Measurements from ENCODE around the gene RYR3. TPM values are rescaled to one million over a fixed set of nuclear protein-coding genes. Genes with fewer than 3 reads are reported as not detected.
A peak's percentile ranks its signal among the peaks of the same experiment; 100 is the strongest.

Gene RYR3
- total and polyA plus RNA-seq, 4 donors: 0.88 to 23.1 (median 13.8) TPM

DNA sequence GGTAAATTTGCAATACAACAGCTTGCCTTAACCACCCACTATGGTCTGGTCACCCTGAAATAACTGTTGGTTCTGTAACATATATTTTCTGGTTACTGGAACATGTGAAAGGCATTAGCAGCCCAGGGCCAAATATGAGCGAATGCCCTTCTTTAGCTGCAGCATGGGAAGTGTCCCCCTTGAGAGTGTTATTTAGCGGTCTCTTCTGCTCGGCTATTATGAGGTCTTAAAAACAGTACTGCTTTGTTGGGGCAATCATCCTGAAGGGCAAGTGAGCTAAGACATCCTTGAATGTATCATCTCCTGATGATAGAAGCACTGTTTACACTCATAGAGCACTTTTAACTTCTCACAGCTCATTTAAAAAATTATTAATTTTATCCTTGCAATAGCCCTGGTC lies 90.2 kb downstream of the RYR3 start:
- no peaks in the 10 kb centered on the region for H3K27me3 ChIP-seq (ENCODE audit: control insufficient read depth in 1 of 2, insufficient read depth in 2 of 2, low read length in 1 of 2)
- no peaks in the 10 kb centered on the region for H3K4me1 ChIP-seq (ENCODE audit: control insufficient read depth in 1 of 2, insufficient read depth in 2 of 2, low read length in 2 of 2)
- intact Hi-C loops (cut with DNase I): no loop called here
- H3K36me3 ChIP-seq (ENCODE audit: control insufficient read depth in 1 of 2, insufficient read depth in 2 of 2, low read length in 1 of 2): no peaks in the 10 kb centered on the region
- no peaks in the 10 kb centered on the region for H3K9me3 ChIP-seq (ENCODE audit: control insufficient read depth, low read length)
- DNase-seq (no peak), ATAC-seq (ENCODE audit: low FRiP score) (no peak)
- H3K27ac ChIP-seq (ENCODE audit: low read depth in 1 of 2, low read length in 2 of 2): no peak overlapping the region
- H3K4me3 ChIP-seq (ENCODE audit: low read length in 2 of 2): no peak overlapping the region
- 84 to 92% methylated on average over 3 of the region's 3 CpGs for WGBS, 2 donors

DNA sequence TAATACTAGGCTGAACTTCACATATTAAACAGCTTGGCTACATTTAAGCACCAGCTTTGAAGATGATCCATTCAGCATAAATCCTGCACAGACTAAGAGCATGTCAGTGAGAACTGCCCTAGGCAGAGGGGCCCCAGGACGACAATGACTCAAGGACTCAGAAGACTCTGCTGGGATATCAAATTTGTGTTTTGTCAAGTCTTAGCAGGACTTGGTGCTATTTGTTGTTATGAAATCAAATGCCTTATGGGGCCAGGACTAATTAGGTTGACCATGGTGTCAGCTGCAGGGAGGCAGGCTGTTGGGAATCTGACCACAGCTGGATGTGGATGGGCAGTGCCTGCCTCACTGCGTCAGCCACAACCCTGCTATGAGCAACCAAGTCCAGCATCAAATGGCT lies 91.8 kb downstream of the RYR3 start:
- DNase-seq (no peak), ATAC-seq (ENCODE audit: low FRiP score) (no peak)
- no peaks in the 10 kb centered on the region for H3K27me3 ChIP-seq (ENCODE audit: control insufficient read depth in 1 of 2, insufficient read depth in 2 of 2, low read length in 1 of 2)
- 85 to 89% methylated on average over 2 of the region's 2 CpGs for WGBS, 2 donors
- no peaks in the 10 kb centered on the region for H3K9me3 ChIP-seq (ENCODE audit: control insufficient read depth, low read length)
- no peaks in the 10 kb centered on the region for H3K4me1 ChIP-seq (ENCODE audit: control insufficient read depth in 1 of 2, insufficient read depth in 2 of 2, low read length in 2 of 2)
- H3K36me3 ChIP-seq (ENCODE audit: control insufficient read depth in 1 of 2, insufficient read depth in 2 of 2, low read length in 1 of 2): no peaks in the 10 kb centered on the region
- intact Hi-C loops (cut with DNase I): no loop called here
- no peak overlapping the region for H3K27ac ChIP-seq (ENCODE audit: low read depth in 1 of 2, low read length in 2 of 2)
- no peak overlapping the region for H3K4me3 ChIP-seq (ENCODE audit: low read length in 2 of 2)

DNA sequence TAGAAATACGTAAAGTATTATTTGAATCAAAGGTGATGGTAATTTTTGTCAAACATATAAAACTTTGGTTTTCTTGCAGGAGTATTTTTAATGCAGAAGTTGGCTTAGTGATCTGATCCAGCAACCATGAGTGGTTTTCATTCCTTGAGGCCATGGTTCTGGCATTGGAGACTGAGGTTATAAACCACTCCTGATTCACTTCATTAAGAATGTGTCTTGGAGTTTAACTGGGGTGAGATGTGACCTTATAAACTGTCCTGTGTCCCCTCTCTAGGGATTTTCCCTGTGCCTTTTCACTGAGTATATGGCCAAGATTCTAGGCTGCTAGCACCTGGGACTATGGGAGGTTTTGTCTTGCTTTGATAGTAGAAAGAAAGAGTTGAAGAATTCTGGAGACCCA lies 94.3 kb downstream of the RYR3 start:
- H3K27me3 ChIP-seq (ENCODE audit: control insufficient read depth in 1 of 2, insufficient read depth in 2 of 2, low read length in 1 of 2): no peaks in the 10 kb centered on the region
- no peak overlapping the region for H3K27ac ChIP-seq (ENCODE audit: low read depth in 1 of 2, low read length in 2 of 2)
- no peaks in the 10 kb centered on the region for H3K4me1 ChIP-seq (ENCODE audit: control insufficient read depth in 1 of 2, insufficient read depth in 2 of 2, low read length in 2 of 2)
- ATAC-seq (ENCODE audit: low FRiP score) (no peak), DNase-seq (no peak)
- 98 to 100% methylated on average over 1 of the region's 1 CpG for WGBS, 2 donors
- no peaks in the 10 kb centered on the region for H3K9me3 ChIP-seq (ENCODE audit: control insufficient read depth, low read length)
- H3K36me3 ChIP-seq (ENCODE audit: control insufficient read depth in 1 of 2, insufficient read depth in 2 of 2, low read length in 1 of 2): no peaks in the 10 kb centered on the region
- intact Hi-C loops (cut with DNase I): no loop called here
- H3K4me3 ChIP-seq (ENCODE audit: low read length in 2 of 2): no peak overlapping the region

DNA sequence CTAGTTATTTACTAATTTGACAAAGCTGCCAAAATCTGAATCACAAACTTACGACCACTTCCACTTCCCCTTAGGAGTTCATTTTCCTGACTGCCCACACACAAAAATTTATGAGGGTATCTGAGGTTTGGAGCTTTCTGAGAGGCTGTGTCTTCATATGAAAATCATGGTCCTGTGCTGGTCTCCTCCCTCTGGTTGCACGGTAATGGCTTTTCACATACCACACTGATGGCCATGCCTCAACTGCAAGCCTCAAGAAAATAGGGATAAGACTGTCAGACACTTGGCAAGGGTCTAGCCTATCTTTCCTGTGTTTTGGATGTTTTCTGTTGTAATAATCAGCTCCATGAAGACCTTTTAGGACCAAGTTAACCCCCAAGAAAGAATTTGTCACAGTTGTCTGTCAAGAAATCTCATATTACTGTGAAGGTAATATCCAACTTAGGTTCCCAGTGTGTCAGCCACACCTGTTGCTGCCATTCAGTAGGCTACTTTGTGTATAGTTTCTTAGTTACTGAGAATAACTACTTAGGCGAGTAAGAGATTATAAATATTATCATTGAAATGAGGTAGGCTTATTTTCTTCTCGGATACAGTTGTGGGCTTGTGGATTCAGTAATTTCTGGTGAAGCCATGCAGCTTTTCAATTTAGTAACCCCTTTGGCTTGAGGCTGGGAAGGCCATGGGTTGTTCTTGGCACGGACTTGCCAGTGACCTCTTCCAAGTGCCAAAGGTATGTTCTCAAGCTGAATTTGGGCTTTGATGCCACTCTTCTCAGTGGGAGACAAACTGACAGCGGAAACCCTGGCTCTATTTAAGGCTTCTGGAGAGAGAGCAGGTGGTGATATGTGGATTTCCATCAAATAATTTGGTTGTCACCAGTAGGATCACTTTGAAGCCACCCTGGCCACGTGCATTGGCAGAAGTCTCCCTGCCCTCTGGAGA lies 101.1 kb downstream of the RYR3 start:
- DNase-seq: no peak
- intact Hi-C loops (cut with DNase I): no loop called here
- Histone ChIP-seq H3K36me3 (ENCODE audit: control insufficient read depth in 1 of 2, insufficient read depth in 2 of 2, low read length in 1 of 2) (no peaks in the 10 kb centered on the region), H3K9me3 (ENCODE audit: control insufficient read depth, low read length) (no peaks in the 10 kb centered on the region), H3K27me3 (ENCODE audit: control insufficient read depth in 1 of 2, insufficient read depth in 2 of 2, low read length in 1 of 2) (no peaks in the 10 kb centered on the region), H3K4me1 (ENCODE audit: control insufficient read depth in 1 of 2, insufficient read depth in 2 of 2, low read length in 2 of 2) (peaks cover 0 to 3% of the 10 kb centered on the region in 2 donors), H3K4me3 (ENCODE audit: low read length in 2 of 2) (no peak overlapping the region), H3K27ac (ENCODE audit: low read depth in 1 of 2, low read length in 2 of 2) (no peak overlapping the region)
- 57 to 58% methylated on average over 7 of the region's 7 CpGs for WGBS, 2 donors
- no peak for ATAC-seq (ENCODE audit: low FRiP score)

DNA sequence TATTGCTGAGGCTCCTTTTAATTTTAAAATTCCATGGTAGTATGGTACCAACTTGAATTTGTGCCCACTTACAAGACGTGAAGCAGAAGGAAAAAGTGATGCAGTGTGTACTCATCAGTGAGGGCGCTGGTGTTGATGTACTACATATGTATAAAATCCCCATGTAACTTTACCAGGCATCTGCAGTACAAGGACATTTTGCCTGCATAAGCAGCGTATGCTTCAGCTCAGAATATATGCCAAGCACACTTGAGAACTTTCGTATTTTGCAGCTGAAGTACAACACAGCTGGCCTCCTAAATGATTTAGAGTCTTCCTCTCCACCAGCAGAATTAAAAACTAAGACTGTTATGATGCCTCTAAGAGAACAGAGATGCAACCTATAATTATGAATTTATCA lies 108.9 kb downstream of the RYR3 start:
- DNase-seq (no peak), ATAC-seq (ENCODE audit: low FRiP score) (no peak)
- H3K4me3 ChIP-seq (ENCODE audit: low read length in 2 of 2): no peak overlapping the region
- H3K4me1 ChIP-seq (ENCODE audit: control insufficient read depth in 1 of 2, insufficient read depth in 2 of 2, low read length in 2 of 2): no peaks in the 10 kb centered on the region
- WGBS, 2 donors: 64 to 75% methylated on average over 4 of the region's 4 CpGs
- no peak overlapping the region for H3K27ac ChIP-seq (ENCODE audit: low read depth in 1 of 2, low read length in 2 of 2)
- H3K27me3 ChIP-seq (ENCODE audit: control insufficient read depth in 1 of 2, insufficient read depth in 2 of 2, low read length in 1 of 2): no peaks in the 10 kb centered on the region
- intact Hi-C loops (cut with DNase I): no loop called here
- no peaks in the 10 kb centered on the region for H3K9me3 ChIP-seq (ENCODE audit: control insufficient read depth, low read length)
- no peaks in the 10 kb centered on the region for H3K36me3 ChIP-seq (ENCODE audit: control insufficient read depth in 1 of 2, insufficient read depth in 2 of 2, low read length in 1 of 2)

DNA sequence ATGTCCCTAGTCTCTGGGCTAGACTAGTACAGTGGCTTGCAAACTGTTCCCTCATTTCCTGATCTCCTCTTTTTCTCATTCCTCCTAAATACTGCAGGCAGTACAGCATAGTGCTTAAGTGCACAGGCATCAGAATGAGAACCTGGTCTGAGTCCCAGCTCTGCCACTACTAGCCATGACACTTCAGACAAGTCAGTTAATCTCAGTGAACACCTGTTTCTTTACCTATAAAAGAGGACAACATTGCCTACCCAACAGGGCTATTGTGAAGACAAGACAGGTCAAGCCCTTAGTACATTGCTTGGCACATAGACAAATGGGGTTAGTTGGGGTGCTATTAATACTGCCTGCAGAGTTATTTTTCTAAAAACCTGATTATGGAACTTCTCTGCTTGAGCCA lies 113.3 kb downstream of the RYR3 start:
- Histone ChIP-seq H3K27ac (ENCODE audit: low read depth in 1 of 2, low read length in 2 of 2) (no peak overlapping the region), H3K36me3 (ENCODE audit: control insufficient read depth in 1 of 2, insufficient read depth in 2 of 2, low read length in 1 of 2) (no peaks in the 10 kb centered on the region), H3K27me3 (ENCODE audit: control insufficient read depth in 1 of 2, insufficient read depth in 2 of 2, low read length in 1 of 2) (no peaks in the 10 kb centered on the region), H3K4me3 (ENCODE audit: low read length in 2 of 2) (no peak overlapping the region), H3K9me3 (ENCODE audit: control insufficient read depth, low read length) (no peaks in the 10 kb centered on the region), H3K4me1 (ENCODE audit: control insufficient read depth in 1 of 2, insufficient read depth in 2 of 2, low read length in 2 of 2) (no peaks in the 10 kb centered on the region)
- ATAC-seq (ENCODE audit: low FRiP score) (no peak), DNase-seq (no peak)
- intact Hi-C loops (cut with DNase I): no loop called here

DNA sequence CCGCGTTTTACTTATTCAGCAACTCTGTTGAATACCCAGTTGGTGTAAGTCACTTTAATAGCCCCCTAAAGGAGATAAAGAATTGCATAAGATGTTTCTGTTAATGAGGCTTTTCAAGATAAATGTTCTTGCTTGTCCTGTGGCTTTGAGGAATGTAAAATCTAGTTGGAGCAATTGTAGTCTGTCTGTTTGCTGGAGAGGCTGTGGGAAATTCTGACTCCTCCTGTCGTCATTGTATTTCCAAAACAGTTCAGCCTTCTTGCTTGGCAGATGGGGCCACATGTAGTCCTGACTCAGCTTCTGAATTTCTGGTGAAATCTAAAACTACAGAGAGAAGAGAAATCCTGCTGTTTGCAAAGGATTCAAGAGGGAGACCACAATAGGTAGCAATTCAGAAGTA lies 114.4 kb downstream of the RYR3 start:
- peak in 1 of 2 donors; percentile 52 for DNase-seq
- H3K4me3 ChIP-seq (ENCODE audit: low read length in 2 of 2): no peak overlapping the region
- peak; percentile 88 for ATAC-seq (ENCODE audit: low FRiP score)
- no peaks in the 10 kb centered on the region for H3K27me3 ChIP-seq (ENCODE audit: control insufficient read depth in 1 of 2, insufficient read depth in 2 of 2, low read length in 1 of 2)
- H3K27ac ChIP-seq (ENCODE audit: low read depth in 1 of 2, low read length in 2 of 2): no peak overlapping the region
- H3K36me3 ChIP-seq (ENCODE audit: control insufficient read depth in 1 of 2, insufficient read depth in 2 of 2, low read length in 1 of 2): no peaks in the 10 kb centered on the region
- intact Hi-C loops (cut with DNase I): no loop called here
- H3K9me3 ChIP-seq (ENCODE audit: control insufficient read depth, low read length): no peaks in the 10 kb centered on the region
- H3K4me1 ChIP-seq (ENCODE audit: control insufficient read depth in 1 of 2, insufficient read depth in 2 of 2, low read length in 2 of 2): no peaks in the 10 kb centered on the region
- 59% methylated on average over 3 of the region's 3 CpGs for WGBS, 2 donors

DNA sequence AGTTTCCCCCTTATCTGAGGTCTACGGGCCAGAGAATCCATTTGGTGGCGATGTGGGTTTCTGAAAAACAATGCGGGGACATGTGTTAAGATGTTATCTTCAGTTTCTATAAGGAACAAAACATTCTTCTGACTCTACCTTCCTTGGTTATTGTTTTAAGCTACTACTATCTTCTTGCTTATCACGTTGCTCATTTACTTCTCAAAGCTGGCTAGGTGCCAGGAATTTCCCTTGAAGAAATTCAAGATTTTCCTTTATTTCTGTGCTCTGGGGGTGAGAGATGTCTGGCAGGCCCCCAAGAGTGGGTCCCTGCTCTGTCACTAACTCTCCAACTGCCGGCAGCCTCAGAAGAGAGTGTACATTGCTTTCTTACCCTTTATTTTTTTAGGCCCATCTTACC lies 119.8 kb downstream of the RYR3 start:
- WGBS, 2 donors: 58 to 65% methylated on average over 5 of the region's 5 CpGs
- no peaks in the 10 kb centered on the region for H3K4me1 ChIP-seq (ENCODE audit: control insufficient read depth in 1 of 2, insufficient read depth in 2 of 2, low read length in 2 of 2)
- DNase-seq (no peak), ATAC-seq (ENCODE audit: low FRiP score) (no peak)
- intact Hi-C loops (cut with DNase I): no loop called here
- H3K36me3 ChIP-seq (ENCODE audit: control insufficient read depth in 1 of 2, insufficient read depth in 2 of 2, low read length in 1 of 2): no peaks in the 10 kb centered on the region
- no peaks in the 10 kb centered on the region for H3K27me3 ChIP-seq (ENCODE audit: control insufficient read depth in 1 of 2, insufficient read depth in 2 of 2, low read length in 1 of 2)
- H3K27ac ChIP-seq (ENCODE audit: low read depth in 1 of 2, low read length in 2 of 2): no peak overlapping the region
- H3K4me3 ChIP-seq (ENCODE audit: low read length in 2 of 2): no peak overlapping the region
- H3K9me3 ChIP-seq (ENCODE audit: control insufficient read depth, low read length): no peaks in the 10 kb centered on the region

DNA sequence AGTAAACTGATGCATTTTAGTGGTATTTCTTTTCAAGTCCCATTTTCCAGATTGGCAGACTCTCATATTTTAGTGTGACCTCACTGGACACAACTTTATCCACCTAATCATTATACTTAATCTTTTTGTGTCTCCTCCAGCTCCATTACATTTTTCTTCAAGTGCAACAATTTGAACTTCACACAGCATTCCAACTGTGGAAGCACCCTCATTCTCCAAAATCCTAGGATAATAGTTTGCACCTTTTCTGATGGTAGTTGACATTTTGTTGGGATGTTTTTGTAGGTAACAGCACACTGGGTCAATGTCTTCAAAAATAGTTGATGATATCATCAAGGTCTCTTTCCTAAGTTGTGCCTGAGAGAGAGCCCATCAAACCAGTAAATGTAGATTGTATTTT lies 123.1 kb downstream of the RYR3 start:
- Histone ChIP-seq H3K9me3 (ENCODE audit: control insufficient read depth, low read length) (no peaks in the 10 kb centered on the region), H3K27me3 (ENCODE audit: control insufficient read depth in 1 of 2, insufficient read depth in 2 of 2, low read length in 1 of 2) (no peaks in the 10 kb centered on the region), H3K36me3 (ENCODE audit: control insufficient read depth in 1 of 2, insufficient read depth in 2 of 2, low read length in 1 of 2) (no peaks in the 10 kb centered on the region), H3K4me3 (ENCODE audit: low read length in 2 of 2) (no peak overlapping the region), H3K27ac (ENCODE audit: low read depth in 1 of 2, low read length in 2 of 2) (no peak overlapping the region), H3K4me1 (ENCODE audit: control insufficient read depth in 1 of 2, insufficient read depth in 2 of 2, low read length in 2 of 2) (no peaks in the 10 kb centered on the region)
- no peak for ATAC-seq (ENCODE audit: low FRiP score)
- DNase-seq: no peak
- intact Hi-C loops (cut with DNase I): no loop called here

Data from aorta (tissue), 5 donors.